BJ (cell line): ENCODE data around the gene NEUROD2. TPM values are rescaled to one million over a fixed set of nuclear protein-coding genes. Genes with fewer than 3 reads are reported as not detected.

Experiments used
- CTCF ChIA-PET: fragments of 350-600 bp; formaldehyde crosslinking; extraction: SDS; loops from one replicate; lab custom pipeline; 2021; ENCODE audit warnings: antibody characterized with exemption, inconsistent platforms; lab: Yijun Ruan, JAX
- POLR2A ChIA-PET: fragments of 300-600 bp; sonication (Branson Sonifier 250); formaldehyde crosslinking; extraction: SDS; loops from one replicate; lab custom pipeline; 2021; ENCODE audit warnings: antibody characterized with exemption; lab: Charles Lee
- DNase-seq: peaks from one replicate; pipeline ENCODE4 v3.0.0-alpha.2; 2011; ENCODE audit warnings: low read depth
- H3K27me3 ChIP-seq: 2 replicates; pipeline ENCODE4 v1.6.0; 2011; ENCODE audit warnings: low read length; ENCODE audit not compliant: control insufficient read depth, insufficient read depth
- H3K36me3 ChIP-seq: 2 replicates; pipeline ENCODE4 v1.5.1; 2011; ENCODE audit warnings: low read length; ENCODE audit not compliant: control insufficient read depth, insufficient read depth
- H3K4me3 ChIP-seq: 2 replicates; pipeline ENCODE4 v1.5.1; 2011; ENCODE audit warnings: low read depth, mild to moderate bottlenecking, control low read depth, low read length
- polyA plus RNA-seq: library from polyadenylated mRNA; depleted of rRNA; stranded (reverse); fragments of >200 nt; gene quantifications from 2 replicates; pipeline ENCODE4 v1.2.3, GENCODE V29; 2011
- TF ChIP-seq, protein P1 (sequence below): IDR thresholded peaks from 2 replicates; pipeline ENCODE4 v1.5.1; 2011; ENCODE audit warnings: low read depth, mild to moderate bottlenecking, control low read depth, inconsistent platforms, low read length, moderate library complexity; ENCODE audit not compliant: insufficient read depth

Gene NEUROD2
- polyA plus RNA-seq, 1 experiment = not detected

DNA sequence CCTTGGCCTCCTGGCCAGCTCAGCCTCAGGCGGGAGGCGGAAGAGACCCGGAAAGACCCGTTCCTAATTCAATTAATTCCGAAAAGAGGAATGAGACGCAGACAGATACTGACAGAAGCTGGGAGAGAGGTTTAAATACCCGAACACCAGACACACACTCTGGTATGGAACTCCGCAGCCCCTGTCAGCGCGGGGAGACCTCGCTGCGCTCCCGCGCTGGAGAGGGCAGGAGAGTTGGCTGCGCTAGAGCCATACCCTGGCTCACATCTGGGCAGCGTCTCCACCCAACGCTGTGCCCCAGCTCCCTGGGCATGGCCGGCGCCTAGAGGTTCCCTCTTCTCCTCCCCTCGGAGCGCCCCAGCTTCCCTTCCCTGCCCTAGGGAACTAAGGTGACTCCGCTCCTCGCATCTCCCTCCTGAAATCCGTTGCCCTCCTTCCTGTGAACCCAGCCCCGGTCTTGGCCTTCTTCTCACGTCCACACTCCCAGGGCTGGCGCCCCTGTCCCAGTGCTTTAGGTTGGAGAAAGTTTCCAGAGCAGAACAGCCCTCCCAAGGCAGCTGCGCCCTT is 8.0 kb downstream of the NEUROD2 start:
- ChIA-PET CTCF (interaction anchor here (1.2 to 5.8 kb wide), 3 partner anchors 23 to 52 kb away, joined by 3 to 35 read pairs (median 5); no protein-coding TSS in a partner anchor), POLR2A (no interaction called here)
- peaks cover 77% of the 10 kb centered on the region for H3K27me3 ChIP-seq
- no peak overlapping the region for H3K4me3 ChIP-seq
- no peak for DNase-seq
- H3K36me3 ChIP-seq = no peaks in the 10 kb centered on the region
- TF ChIP-seq, protein P1, sequence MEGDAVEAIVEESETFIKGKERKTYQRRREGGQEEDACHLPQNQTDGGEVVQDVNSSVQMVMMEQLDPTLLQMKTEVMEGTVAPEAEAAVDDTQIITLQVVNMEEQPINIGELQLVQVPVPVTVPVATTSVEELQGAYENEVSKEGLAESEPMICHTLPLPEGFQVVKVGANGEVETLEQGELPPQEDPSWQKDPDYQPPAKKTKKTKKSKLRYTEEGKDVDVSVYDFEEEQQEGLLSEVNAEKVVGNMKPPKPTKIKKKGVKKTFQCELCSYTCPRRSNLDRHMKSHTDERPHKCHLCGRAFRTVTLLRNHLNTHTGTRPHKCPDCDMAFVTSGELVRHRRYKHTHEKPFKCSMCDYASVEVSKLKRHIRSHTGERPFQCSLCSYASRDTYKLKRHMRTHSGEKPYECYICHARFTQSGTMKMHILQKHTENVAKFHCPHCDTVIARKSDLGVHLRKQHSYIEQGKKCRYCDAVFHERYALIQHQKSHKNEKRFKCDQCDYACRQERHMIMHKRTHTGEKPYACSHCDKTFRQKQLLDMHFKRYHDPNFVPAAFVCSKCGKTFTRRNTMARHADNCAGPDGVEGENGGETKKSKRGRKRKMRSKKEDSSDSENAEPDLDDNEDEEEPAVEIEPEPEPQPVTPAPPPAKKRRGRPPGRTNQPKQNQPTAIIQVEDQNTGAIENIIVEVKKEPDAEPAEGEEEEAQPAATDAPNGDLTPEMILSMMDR = no peak

DNA sequence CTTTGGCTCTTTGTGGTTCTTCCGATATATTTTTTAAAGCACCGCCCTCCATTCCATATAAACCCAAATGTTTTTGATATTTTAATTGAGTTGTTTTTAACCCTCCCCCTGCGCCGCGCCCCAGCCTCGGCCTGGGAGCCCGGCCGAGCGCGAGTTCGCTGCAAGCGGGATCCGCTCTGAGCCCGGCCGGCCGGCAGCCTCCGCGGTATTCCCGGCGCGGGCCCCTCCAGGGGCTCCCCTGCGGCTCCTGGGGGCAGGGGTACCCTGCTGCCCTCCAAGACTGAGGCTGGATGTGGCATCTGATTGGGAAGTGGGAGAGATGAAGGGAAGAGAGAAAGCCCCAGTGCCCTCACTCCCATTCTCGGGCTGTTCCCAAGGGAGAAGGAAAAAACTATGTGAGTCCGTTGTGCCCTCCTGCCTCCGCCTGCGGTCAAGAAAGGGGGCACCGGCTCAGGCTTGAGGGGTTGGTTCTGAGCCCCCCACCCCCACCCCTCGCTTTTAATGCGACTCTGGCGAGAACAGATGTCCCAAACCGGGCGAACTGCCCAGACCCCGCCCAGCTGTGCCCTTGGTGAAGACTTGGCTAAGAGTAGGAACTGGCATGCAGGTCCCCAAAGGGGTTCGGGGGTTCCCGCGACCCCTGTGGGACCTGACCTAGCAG is 8.6 kb downstream of the NEUROD2 start:
- TF ChIP-seq, protein P1 = no peak
- peaks cover 75% of the 10 kb centered on the region for H3K27me3 ChIP-seq
- CTCF ChIA-PET = interaction anchor here (1.9 to 5.8 kb wide), 2 partner anchors 23 to 51 kb away, joined by 5 to 35 read pairs; no protein-coding TSS in a partner anchor
- POLR2A ChIA-PET = no interaction called here
- DNase-seq = no peak
- H3K4me3 ChIP-seq = no peak overlapping the region
- no peaks in the 10 kb centered on the region for H3K36me3 ChIP-seq

DNA sequence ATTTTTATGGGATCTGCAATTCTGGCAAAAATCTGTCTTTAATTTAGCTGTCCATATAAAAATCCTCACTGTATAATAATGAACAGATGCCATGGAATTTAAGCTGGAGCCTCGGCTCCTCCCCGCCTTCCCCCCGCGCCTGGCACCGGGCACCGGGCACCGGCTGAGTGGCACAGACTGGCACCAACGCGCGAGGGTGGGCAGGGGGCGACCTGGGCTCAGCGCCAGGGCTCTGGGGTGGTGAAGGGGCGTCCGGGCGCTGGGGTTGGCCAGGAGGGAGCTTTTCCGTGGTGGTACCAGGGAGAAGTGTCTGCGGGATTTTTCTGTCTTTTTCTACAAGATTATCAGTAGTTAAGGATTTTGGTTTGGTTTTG is 9.1 kb downstream of the NEUROD2 start:
- Histone ChIP-seq H3K4me3 (no peak overlapping the region), H3K27me3 (peaks cover 72% of the 10 kb centered on the region), H3K36me3 (no peaks in the 10 kb centered on the region)
- TF ChIP-seq, protein P1 = no peak
- CTCF ChIA-PET = interaction anchor here (5.8 kb wide), 1 partner anchor 24 kb away, joined by 35 read pairs; no protein-coding TSS in a partner anchor
- POLR2A ChIA-PET = no interaction called here
- no peak for DNase-seq

DNA sequence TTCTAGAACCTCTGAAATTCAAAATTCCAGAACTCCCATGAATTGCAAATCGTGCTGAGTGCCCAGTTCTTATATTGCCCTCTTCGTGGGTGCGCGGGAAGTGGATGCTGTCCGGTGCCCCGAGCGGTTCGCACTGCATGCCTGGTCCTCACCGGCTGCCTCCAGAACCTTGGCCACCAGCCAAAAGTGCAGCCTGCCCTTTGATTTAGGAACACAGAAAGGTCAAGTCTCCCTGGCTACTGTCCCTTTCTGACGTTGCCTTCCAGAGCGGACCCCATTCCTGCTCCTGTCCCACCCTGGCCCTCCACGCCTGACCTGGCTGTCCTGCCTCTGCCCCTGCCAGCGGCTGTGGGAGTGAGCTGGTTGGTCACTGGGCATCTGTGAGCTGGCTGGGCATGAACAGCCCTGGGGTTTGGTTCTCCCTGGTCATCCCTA is 9.7 kb downstream of the NEUROD2 start:
- peaks cover 72% of the 10 kb centered on the region for H3K27me3 ChIP-seq
- no peaks in the 10 kb centered on the region for H3K36me3 ChIP-seq

More for the DNA sequence above, 9.7 kb downstream of the NEUROD2 start:
- ChIA-PET CTCF (interaction anchor here (0.5 to 5.8 kb wide), 2 partner anchors 24 to 577 kb away, joined by 3 to 35 read pairs; no protein-coding TSS in a partner anchor), POLR2A (no interaction called here)
- no peak overlapping the region for H3K4me3 ChIP-seq
- DNase-seq = no peak
- TF ChIP-seq, protein P1 = no peak
